Spleen (tissue), 11 donors: ENCODE data around the gene GM2A. TPM values are rescaled to one million over a fixed set of nuclear protein-coding genes. Genes with fewer than 3 reads are reported as not detected.
A peak's percentile ranks its signal among the peaks of the same experiment; 100 is the strongest.

Experiments used
- DNase-seq: peaks from one replicate; pipeline ENCODE4 v3.0.0-alpha.2; 2020
- H3K27ac ChIP-seq, 8 donors: fragments of 200-600 bp; sonication (generic) in 7 of 8; 1 replicate in 4 of 8; 2 replicates in 4 of 8; pipeline versions ENCODE4 v1.5.0 to v1.8.0; 2016 to 2021; ENCODE audit warnings: inconsistent platforms in 4 of 8, mild to moderate bottlenecking in 4 of 8, moderate library complexity in 1 of 8
- H3K27me3 ChIP-seq, 7 donors: fragments of 200-600 bp; sonication (generic) in 6 of 7; replicated peaks in 1 of 7; 1 replicate in 4 of 7; 2 replicates in 3 of 7; pipeline versions ENCODE4 v1.5.0 to v1.8.0; 2016 to 2021; ENCODE audit warnings: inconsistent platforms in 3 of 7, mild to moderate bottlenecking in 1 of 7
- H3K36me3 ChIP-seq, 6 donors: fragments of 200-600 bp; sonication (generic) in 5 of 6; 1 replicate in 4 of 6; 2 replicates in 2 of 6; pipeline versions ENCODE4 v1.5.0 to v1.8.0; 2016 to 2021; ENCODE audit warnings: inconsistent platforms in 2 of 6
- H3K4me1 ChIP-seq, 6 donors: fragments of 200-600 bp; sonication (generic) in 5 of 6; 1 replicate in 3 of 6; 2 replicates in 3 of 6; pipeline versions ENCODE4 v1.5.0 to v1.8.0; 2016 to 2021; ENCODE audit warnings: inconsistent platforms in 3 of 6
- H3K4me3 ChIP-seq, 8 donors: fragments of 200-600 bp; sonication (generic) in 7 of 8; 1 replicate in 4 of 8; 2 replicates in 4 of 8; pipeline versions ENCODE4 v1.5.0 to v1.8.0; 2016 to 2021; ENCODE audit warnings: inconsistent platforms in 4 of 8, mild to moderate bottlenecking in 4 of 8, moderate library complexity in 2 of 8
- H3K9me3 ChIP-seq, 8 donors: fragments of 200-600 bp; sonication (generic) in 7 of 8; 1 replicate in 4 of 8; 2 replicates in 4 of 8; pipeline versions ENCODE4 v1.5.0 to v1.8.0; 2016 to 2021; ENCODE audit warnings: inconsistent platforms in 4 of 8
- CTCF ChIP-seq, 11 experiments: fragments of 200-600 bp in 7 of 11; fragments of 450-650 bp in 4 of 11; sonication (generic) in 4 of 11; IDR thresholded peaks in 8 of 11; conservative IDR thresholded peaks in 3 of 11; 1 replicate in 7 of 11; 2 replicates in 4 of 11; pipeline versions ENCODE4 v1.4.0 to v1.8.0; 2016 to 2021; ENCODE audit warnings: antibody characterized with exemption in 11 of 11, inconsistent platforms in 4 of 11, mild to moderate bottlenecking in 1 of 11
- POLR2A ChIP-seq, 3 donors: fragments of 450-650 bp; IDR thresholded peaks; one replicate each; pipeline ENCODE4 v1.5.1; 2017; ENCODE audit warnings: antibody characterized with exemption in 3 of 3, mild to moderate bottlenecking in 1 of 3
- POLR2AphosphoS5 ChIP-seq, 3 donors: sonication (generic); formaldehyde crosslinking; IDR thresholded peaks; one replicate each; pipeline ENCODE4 v1.5.1; 2017; ENCODE audit warnings: antibody characterized with exemption in 3 of 3
- WGBS, 5 donors: extraction: QIAGEN DNeasy Blood & Tissue Kit in 3 of 5; methylation state at CpG; one replicate each; pipeline versions ENCODE4 v1.1.5 to v1.1.7; 2013 to 2018; 5-methylcytosine and 5-hydroxymethylcytosine counted together
- intact Hi-C: fragments of 100-400 bp; cut with DNase I; formaldehyde crosslinking; loops from one replicate; pipeline ENCODE4 v1.15.0; 2023; ENCODE audit warnings: low total_unique reads
- polyA plus RNA-seq, 3 donors: library from polyadenylated mRNA; stranded (reverse); fragments of 200-250 nt; gene quantifications; one replicate each; pipeline ENCODE4 v1.2.1, GENCODE V29; 2013
- total RNA-seq, 7 donors: library from RNA; depleted of rRNA in 3 of 7; stranded (reverse); fragments of >200 nt in 3 of 7; fragmentation: NEBNext Ultra II Directional in 4 of 7; extraction: Animal tissue kit (Norgen Biotek cat#: 25700) in 4 of 7; gene quantifications; one replicate each; pipeline versions ENCODE4 v1.1.0 to v1.2.1, GENCODE V29; 2016 to 2021
- donor health status: healthy with polysubstance abuse.
- donor health status: DM: no; HTN: no; CAD: no; lungs with moderate emphysema.
- donor health status: DM: no; HTN: no; CAD: no.
- donor health status: Bipolar disorder and iron deficiency.
- donor health status: healthy.
- donor health status: DM: no; HTN: no; CAD: no.
- donor health status: DM: yes; HTN: yes; CAD: no.

GM2A gene
- total and polyA plus RNA-seq, 10 donors: 31.6 to 95.7 (median 71.4) TPM

- H3K4me1 ChIP-seq: no peaks in the 10 kb centered on the region
- H3K27me3 ChIP-seq: no peaks in the 10 kb centered on the region
- intact Hi-C loops: no loop called here
- H3K36me3 ChIP-seq: no peaks in the 10 kb centered on the region
- TF ChIP-seq POLR2AphosphoS5 (IDR thresholded peaks at IDR 0.05): no peak
- TF ChIP-seq POLR2A (IDR thresholded peaks at IDR 0.05): no peak
- no peak for TF ChIP-seq CTCF (IDR thresholded peaks at IDR 0.05 in 8 of 11, conservative IDR thresholded peaks at IDR 0.05 in 3 of 11)
- WGBS, 5 donors: 76 to 91% (median 81%) methylated on average over 4 of the region's 4 CpGs
- H3K4me3 ChIP-seq: no peak overlapping the region
- DNase-seq: no peak
- no peaks in the 10 kb centered on the region for H3K9me3 ChIP-seq
- H3K27ac ChIP-seq: no peak overlapping the region
Observed at GRCh38 chr5:151283120-151283825, 30.3 kb downstream of the GM2A start.

GRCh38 chr5:151284392-151284967 is 31.5 kb downstream of the GM2A start:
- no peaks in the 10 kb centered on the region for H3K27me3 ChIP-seq
- whole genome bisulfite sequencing, 5 donors: 27 to 37% (median 34%) methylated on average over 8 of the region's 8 CpGs
- no peaks in the 10 kb centered on the region for H3K9me3 ChIP-seq
- intact Hi-C loops: no loop called here
- H3K27ac ChIP-seq: no peak overlapping the region
- H3K4me3 ChIP-seq: no peak overlapping the region
- TF ChIP-seq POLR2AphosphoS5 (IDR thresholded peaks at IDR 0.05): no peak
- peak in 1 of 11 experiments; percentile 27 for TF ChIP-seq CTCF (IDR thresholded peaks at IDR 0.05 in 8 of 11, conservative IDR thresholded peaks at IDR 0.05 in 3 of 11)
- no peaks in the 10 kb centered on the region for H3K4me1 ChIP-seq
- DNase-seq: no peak
- H3K36me3 ChIP-seq: no peaks in the 10 kb centered on the region

- Histone ChIP-seq H3K36me3 (no peaks in the 10 kb centered on the region), H3K27me3 (no peaks in the 10 kb centered on the region), H3K9me3 (no peaks in the 10 kb centered on the region), H3K27ac (no peak overlapping the region), H3K4me3 (no peak overlapping the region), H3K4me1 (no peaks in the 10 kb centered on the region)
- intact Hi-C loops: no loop called here
- TF ChIP-seq CTCF (IDR thresholded peaks at IDR 0.05 in 8 of 11, conservative IDR thresholded peaks at IDR 0.05 in 3 of 11): no peak
- TF ChIP-seq POLR2AphosphoS5 (IDR thresholded peaks at IDR 0.05): no peak
- no peak for TF ChIP-seq POLR2A (IDR thresholded peaks at IDR 0.05)
- WGBS, 5 donors: 82 to 90% (median 85%) methylated on average over 5 of the region's 5 CpGs
- no peak for DNase-seq
Observed at GRCh38 chr5:151285683-151286082, 32.7 kb downstream of the GM2A start.

GRCh38 chr5:151286246-151286645 is 33.3 kb downstream of the GM2A start:
- intact Hi-C loops: no loop called here
- H3K9me3 ChIP-seq: peaks cover 0 to 4% (median 1%) of the 10 kb centered on the region in 8 donors
- WGBS, 5 donors: 78 to 92% (median 86%) methylated on average over 1 of the region's 1 CpG

More at GRCh38 chr5:151286246-151286645, 33.3 kb downstream of the GM2A start:
- no peak for DNase-seq
- H3K27me3 ChIP-seq: no peaks in the 10 kb centered on the region
- no peak overlapping the region for H3K4me3 ChIP-seq
- no peak overlapping the region for H3K27ac ChIP-seq
- no peak for TF ChIP-seq POLR2AphosphoS5 (IDR thresholded peaks at IDR 0.05)
- TF ChIP-seq CTCF (IDR thresholded peaks at IDR 0.05 in 8 of 11, conservative IDR thresholded peaks at IDR 0.05 in 3 of 11): no peak
- no peak for TF ChIP-seq POLR2A (IDR thresholded peaks at IDR 0.05)
- no peaks in the 10 kb centered on the region for H3K36me3 ChIP-seq
- H3K4me1 ChIP-seq: no peaks in the 10 kb centered on the region
